Trophoblast cell (in vitro differentiated cells and primary cell): Measurements from ENCODE around the gene CACNA1D.

Experiments used
- DNase-seq, 2 donors: peaks; one replicate each; pipeline ENCODE4 v3.0.0-alpha.2; 2016
- H2AFZ ChIP-seq: 2 replicates; pipeline ENCODE4 v1.6.1; 2013; ENCODE audit warnings: low read length, moderate library complexity, mild to moderate bottlenecking; ENCODE audit not compliant: insufficient read depth, poor library complexity
- H2AK5ac ChIP-seq: 2 replicates; pipeline ENCODE4 v1.6.1; 2013; ENCODE audit warnings: mild to moderate bottlenecking, low read length
- H2BK120ac ChIP-seq: 2 replicates; pipeline ENCODE4 v1.6.1; 2013; ENCODE audit warnings: low read length, mild to moderate bottlenecking, moderate library complexity; ENCODE audit not compliant: insufficient read depth, poor library complexity
- H2BK12ac ChIP-seq: 2 replicates; pipeline ENCODE4 v1.6.1; 2013; ENCODE audit warnings: mild to moderate bottlenecking, low read length, moderate library complexity
- H2BK5ac ChIP-seq: 2 replicates; pipeline ENCODE4 v1.6.1; 2013; ENCODE audit warnings: low read length, low read depth, moderate library complexity, mild to moderate bottlenecking; ENCODE audit not compliant: poor library complexity
- H3K14ac ChIP-seq: 2 replicates; pipeline ENCODE4 v1.6.1; 2013; ENCODE audit warnings: mild to moderate bottlenecking, low read length
- H3K18ac ChIP-seq: 2 replicates; pipeline ENCODE4 v1.6.1; 2013; ENCODE audit warnings: mild to moderate bottlenecking, low read length
- H3K23ac ChIP-seq: 2 replicates; pipeline ENCODE4 v1.6.1; 2013; ENCODE audit warnings: low read length
- H3K27ac ChIP-seq: 2 replicates; pipeline ENCODE4 v1.5.1; 2013; ENCODE audit warnings: low read depth, mild to moderate bottlenecking, inconsistent platforms, low read length, moderate library complexity
- H3K27me3 ChIP-seq: 2 replicates; pipeline ENCODE4 v1.6.1; 2013; ENCODE audit warnings: inconsistent platforms, mild to moderate bottlenecking, low read length, moderate library complexity; ENCODE audit not compliant: insufficient read depth
- H3K36me3 ChIP-seq, 2 experiments: 1 replicate in 1 of 2; 2 replicates in 1 of 2; pipeline ENCODE4 v1.6.1; 2013; ENCODE audit warnings: low read length in 2 of 2, mild to moderate bottlenecking in 2 of 2, moderate library complexity in 1 of 2; ENCODE audit not compliant: insufficient read depth in 2 of 2, control insufficient read depth in 1 of 2
- H3K4ac ChIP-seq: 2 replicates; pipeline ENCODE4 v1.6.1; 2013; ENCODE audit warnings: low read depth, mild to moderate bottlenecking, low read length, moderate library complexity
- H3K4me1 ChIP-seq, 2 experiments: 1 replicate in 1 of 2; 2 replicates in 1 of 2; pipeline ENCODE4 v1.6.1; 2013; ENCODE audit warnings: low read length in 2 of 2, mild to moderate bottlenecking in 2 of 2, moderate library complexity in 1 of 2; ENCODE audit not compliant: insufficient read depth in 2 of 2, control insufficient read depth in 1 of 2
- H3K4me2 ChIP-seq: 2 replicates; pipeline ENCODE4 v1.6.1; 2013; ENCODE audit warnings: inconsistent platforms, mild to moderate bottlenecking, low read length, moderate library complexity
- H3K4me3 ChIP-seq: 2 replicates; pipeline ENCODE4 v1.5.1; 2013; ENCODE audit warnings: mild to moderate bottlenecking, low read depth, low read length, inconsistent platforms
- H3K79me1 ChIP-seq: one replicate; pipeline ENCODE4 v1.6.1; 2013; ENCODE audit warnings: low read length
- H3K79me2 ChIP-seq: 2 replicates; pipeline ENCODE4 v1.6.1; 2013; ENCODE audit warnings: low read length, mild to moderate bottlenecking; ENCODE audit not compliant: control insufficient read depth, insufficient read depth, poor library complexity
- H3K9ac ChIP-seq: 2 replicates; pipeline ENCODE4 v1.6.1; 2013; ENCODE audit warnings: mild to moderate bottlenecking, low read length
- H3K9me3 ChIP-seq: 2 replicates; pipeline ENCODE4 v1.6.1; 2013; ENCODE audit warnings: low read depth, mild to moderate bottlenecking, control low read depth, inconsistent platforms, low read length; ENCODE audit not compliant: insufficient read depth
- H4K12ac ChIP-seq: 2 replicates; pipeline ENCODE4 v1.6.1; 2013; ENCODE audit warnings: low read depth, mild to moderate bottlenecking, low read length, moderate library complexity
- H4K8ac ChIP-seq: 2 replicates; pipeline ENCODE4 v1.6.1; 2013; ENCODE audit warnings: low read depth, mild to moderate bottlenecking, low read length, moderate library complexity
- H4K91ac ChIP-seq: one replicate; pipeline ENCODE4 v1.6.1; 2013; ENCODE audit warnings: low read depth, mild to moderate bottlenecking, low read length, moderate library complexity
- WGBS: extraction: QIAGEN DNeasy Blood & Tissue Kit; methylation state at CpG from one replicate; pipeline ENCODE4 v1.1.7; 2013; ENCODE audit warnings: missing lambda C conversion rate; ENCODE audit not compliant: insufficient read length, insufficient coverage; ENCODE audit errors: extremely low coverage; 5-methylcytosine and 5-hydroxymethylcytosine counted together

Gene CACNA1D

GRCh38 chr3:53739966-53740365, 245.6 kb downstream of the CACNA1D start:
- no peaks in the 10 kb centered on the region for H3K27me3 ChIP-seq
- no peak overlapping the region for H3K14ac ChIP-seq
- no peak overlapping the region for H4K8ac ChIP-seq
- no peaks in the 10 kb centered on the region for H3K79me1 ChIP-seq
- no peak overlapping the region for H3K18ac ChIP-seq
- no peak overlapping the region for H4K12ac ChIP-seq
- H2BK120ac ChIP-seq = no peak overlapping the region
- no peak for DNase-seq
- no peak overlapping the region for H2BK12ac ChIP-seq
- H3K23ac ChIP-seq = no peak overlapping the region
- H3K4me2 ChIP-seq = no peak overlapping the region
- H3K79me2 ChIP-seq = no peaks in the 10 kb centered on the region
- H2AK5ac ChIP-seq = no peak overlapping the region
- H3K4ac ChIP-seq = no peak overlapping the region
- no CpG with 5 or more reads among the region's 4 CpGs for WGBS
- no peaks in the 10 kb centered on the region for H3K36me3 ChIP-seq
- no peaks in the 10 kb centered on the region for H3K9me3 ChIP-seq
- H4K91ac ChIP-seq = no peak overlapping the region
- H3K4me1 ChIP-seq = no peaks in the 10 kb centered on the region
- no peak overlapping the region for H3K4me3 ChIP-seq
- no peak overlapping the region for H3K9ac ChIP-seq
- no peak overlapping the region for H2AFZ ChIP-seq
- H2BK5ac ChIP-seq = no peak overlapping the region
- H3K27ac ChIP-seq = no peak overlapping the region

DNA sequence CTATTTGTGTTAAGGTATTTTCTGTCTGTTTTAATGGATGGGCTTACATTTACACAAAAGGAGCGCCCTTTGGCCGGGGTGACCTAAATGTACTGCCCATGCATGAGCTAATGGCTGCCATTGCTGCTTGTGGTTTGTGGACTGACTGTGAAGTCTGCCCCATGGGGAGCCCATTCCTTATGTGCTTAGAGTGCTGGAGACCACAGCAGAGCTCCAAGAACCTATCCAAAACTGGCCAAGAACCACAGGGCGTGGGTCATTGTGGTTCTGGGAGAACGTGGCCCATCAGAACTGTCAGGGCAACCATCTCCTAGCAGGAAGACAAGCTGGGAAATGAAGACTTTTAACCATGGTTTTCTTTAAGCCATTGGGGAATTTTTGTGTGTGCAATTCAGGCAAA, 246.5 kb downstream of the CACNA1D start:
- no peak overlapping the region for H4K91ac ChIP-seq
- no peak overlapping the region for H3K23ac ChIP-seq
- H3K4me1 ChIP-seq = no peaks in the 10 kb centered on the region
- H3K79me2 ChIP-seq = no peaks in the 10 kb centered on the region
- no peak overlapping the region for H2BK5ac ChIP-seq
- no CpG with 5 or more reads among the region's 4 CpGs for WGBS
- no peak overlapping the region for H3K14ac ChIP-seq
- H2BK120ac ChIP-seq = no peak overlapping the region
- no peaks in the 10 kb centered on the region for H3K27me3 ChIP-seq
- no peak overlapping the region for H3K4me2 ChIP-seq
- no peaks in the 10 kb centered on the region for H3K79me1 ChIP-seq
- no peaks in the 10 kb centered on the region for H3K36me3 ChIP-seq
- no peak overlapping the region for H3K18ac ChIP-seq
- H3K9ac ChIP-seq = no peak overlapping the region
- H2BK12ac ChIP-seq = no peak overlapping the region
- no peak overlapping the region for H2AK5ac ChIP-seq
- no peak overlapping the region for H3K4me3 ChIP-seq
- H3K27ac ChIP-seq = no peak overlapping the region
- no peak for DNase-seq
- no peak overlapping the region for H3K4ac ChIP-seq
- no peaks in the 10 kb centered on the region for H3K9me3 ChIP-seq
- H4K8ac ChIP-seq = no peak overlapping the region
- H2AFZ ChIP-seq = no peak overlapping the region
- H4K12ac ChIP-seq = no peak overlapping the region

GRCh38 chr3:53744351-53744750, 249.9 kb downstream of the CACNA1D start:
- DNase-seq = no peak
- Histone ChIP-seq H3K4me1 (no peaks in the 10 kb centered on the region), H3K18ac (no peak overlapping the region), H3K4me2 (no peak overlapping the region), H3K36me3 (no peaks in the 10 kb centered on the region), H2AFZ (no peak overlapping the region), H2BK5ac (no peak overlapping the region), H3K4me3 (no peak overlapping the region), H3K79me2 (no peaks in the 10 kb centered on the region), H4K91ac (no peak overlapping the region), H3K23ac (no peak overlapping the region), H2BK120ac (no peak overlapping the region), H4K12ac (no peak overlapping the region), H3K9me3 (no peaks in the 10 kb centered on the region), H3K9ac (no peak overlapping the region), H2BK12ac (no peak overlapping the region), H3K27ac (no peak overlapping the region), H3K27me3 (no peaks in the 10 kb centered on the region), H3K4ac (no peak overlapping the region), H2AK5ac (no peak overlapping the region), H3K79me1 (no peaks in the 10 kb centered on the region), H4K8ac (no peak overlapping the region), H3K14ac (no peak overlapping the region)
- no CpG with 5 or more reads among the region's 8 CpGs for WGBS

DNA sequence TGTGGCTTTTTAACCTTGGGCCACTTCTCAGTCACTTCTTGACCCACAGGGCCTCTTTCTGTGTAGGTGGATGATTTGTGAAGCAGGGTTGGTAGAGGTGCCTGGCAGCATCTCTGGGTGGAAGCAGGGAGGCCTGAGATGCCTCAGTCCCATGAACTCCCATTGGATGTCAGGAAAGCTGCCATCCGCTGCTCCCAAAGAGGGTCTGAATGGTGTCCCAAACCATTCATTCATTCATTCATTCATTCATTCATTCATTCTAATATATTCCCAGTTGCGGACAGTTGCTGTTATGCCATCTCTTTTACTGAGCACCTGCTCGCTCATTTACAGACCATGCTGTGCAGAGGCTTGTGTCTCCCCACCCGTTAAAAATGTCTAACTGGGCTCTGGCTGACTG, 253.1 kb downstream of the CACNA1D start:
- no peaks in the 10 kb centered on the region for H3K4me1 ChIP-seq
- H3K79me1 ChIP-seq = no peaks in the 10 kb centered on the region
- H3K4me2 ChIP-seq = no peak overlapping the region
- no peaks in the 10 kb centered on the region for H3K9me3 ChIP-seq
- H2BK12ac ChIP-seq = no peak overlapping the region
- H4K8ac ChIP-seq = no peak overlapping the region
- no peak overlapping the region for H3K4ac ChIP-seq
- no peaks in the 10 kb centered on the region for H3K36me3 ChIP-seq
- H3K18ac ChIP-seq = no peak overlapping the region
- DNase-seq = no peak
- no peak overlapping the region for H2BK5ac ChIP-seq
- H3K4me3 ChIP-seq = peak overlapping the region; percentile 12
- H4K12ac ChIP-seq = no peak overlapping the region
- H2BK120ac ChIP-seq = no peak overlapping the region
- no CpG with 5 or more reads among the region's 4 CpGs for WGBS
- H3K27me3 ChIP-seq = no peaks in the 10 kb centered on the region
- H4K91ac ChIP-seq = no peak overlapping the region
- H3K14ac ChIP-seq = no peak overlapping the region
- no peak overlapping the region for H3K27ac ChIP-seq
- H3K9ac ChIP-seq = no peak overlapping the region
- no peak overlapping the region for H2AFZ ChIP-seq
- no peak overlapping the region for H3K23ac ChIP-seq
- no peak overlapping the region for H2AK5ac ChIP-seq
- H3K79me2 ChIP-seq = no peaks in the 10 kb centered on the region
